Osteocyte (in vitro differentiated cells): ENCODE measurements around the gene GAPDHS. TPM values are rescaled to one million over a fixed set of nuclear protein-coding genes. Genes with fewer than 3 reads are reported as not detected.

Experiments
- DNase-seq: peaks from one replicate; pipeline ENCODE4 v3.0.0; 2021; ENCODE audit warnings: mixed read lengths; ENCODE audit not compliant: unreplicated experiment; ENCODE audit errors: extremely low spot score
- H3K27ac Mint-ChIP-seq: one replicate; pipeline ENCODE4 v1.8.0; 2021; ENCODE audit warnings: mild to moderate bottlenecking, mixed read lengths; ENCODE audit not compliant: unreplicated experiment
- H3K27me3 Mint-ChIP-seq: one replicate; pipeline ENCODE4 v1.8.0; 2021; ENCODE audit warnings: mixed read lengths; ENCODE audit not compliant: unreplicated experiment
- H3K36me3 Mint-ChIP-seq: one replicate; pipeline ENCODE4 v1.8.0; 2021; ENCODE audit warnings: mixed read lengths; ENCODE audit not compliant: unreplicated experiment
- H3K4me1 Mint-ChIP-seq: one replicate; pipeline ENCODE4 v1.8.0; 2021; ENCODE audit warnings: mixed read lengths; ENCODE audit not compliant: unreplicated experiment
- H3K4me3 Mint-ChIP-seq: one replicate; pipeline ENCODE4 v1.8.0; 2021; ENCODE audit warnings: mild to moderate bottlenecking, moderate library complexity, mixed read lengths; ENCODE audit not compliant: unreplicated experiment
- H3K9me3 Mint-ChIP-seq: one replicate; pipeline ENCODE4 v1.8.0; 2021; ENCODE audit warnings: mixed read lengths; ENCODE audit not compliant: unreplicated experiment
- total RNA-seq: library from RNA; stranded (reverse); gene quantifications from 2 replicates; pipeline ENCODE4 v1.2.1, GENCODE V29; 2021
- TF ChIP-seq, protein P1 (sequence below): fragments of 200-600 bp; sonication (generic); IDR thresholded peaks from 2 replicates; pipeline ENCODE4 v1.5.0; 2021; ENCODE audit warnings: antibody characterized with exemption, mild to moderate bottlenecking, moderate library complexity

GAPDHS gene
- total RNA-seq, 1 donor from 2014 or later = not detected

DNA sequence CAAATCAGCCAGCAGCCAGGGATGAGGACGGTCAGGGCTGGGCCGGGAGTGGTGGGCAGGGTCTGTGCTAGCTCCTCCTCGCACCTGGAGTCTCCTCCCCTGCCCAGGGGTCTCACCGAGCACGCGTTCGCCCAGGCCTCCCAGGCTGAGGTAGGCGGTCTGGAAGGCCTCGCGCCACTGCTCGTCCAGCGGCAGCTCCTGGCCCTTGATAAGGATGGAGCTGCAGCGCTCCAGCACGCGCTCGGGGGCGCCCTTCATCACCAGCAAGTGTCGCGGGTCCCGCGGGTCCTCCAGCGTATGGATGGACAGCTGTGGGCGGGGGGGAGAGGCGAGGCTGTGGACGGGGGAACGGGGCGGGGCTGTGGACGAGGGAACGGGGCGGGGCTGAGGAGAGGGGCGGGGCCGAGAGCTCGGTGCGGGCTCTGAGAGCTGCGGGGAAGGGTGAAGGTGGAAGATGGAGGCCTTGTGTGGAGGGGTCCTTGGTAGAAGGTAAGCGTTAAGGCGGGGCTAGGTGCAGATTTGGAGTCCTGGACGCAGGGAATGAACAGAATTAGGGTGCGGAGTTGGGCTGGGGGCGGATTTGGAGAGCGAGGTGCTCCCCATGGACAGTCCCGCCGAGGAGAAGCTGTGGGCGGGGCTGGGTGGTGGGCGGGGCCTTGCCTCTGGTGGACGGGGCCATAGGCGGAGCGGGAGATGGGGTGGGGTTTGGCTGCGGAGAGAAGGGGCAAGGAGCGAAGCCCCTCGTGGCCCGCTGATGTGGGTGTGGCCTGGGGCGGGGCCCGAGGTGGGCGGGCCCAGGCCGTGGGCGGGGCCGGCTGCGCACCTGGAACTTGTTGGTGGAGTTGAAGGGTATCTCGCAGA lies 24.5 kb downstream of the GAPDHS start:
- Mint-ChIP-seq H3K36me3 (no peaks in the 10 kb centered on the region), H3K4me3 (peak overlapping the region; percentile 78), H3K4me1 (peaks cover 3% of the 10 kb centered on the region), H3K27me3 (peaks cover 29% of the 10 kb centered on the region), H3K27ac (no peak overlapping the region), H3K9me3 (no peaks in the 10 kb centered on the region)
- no peak for DNase-seq
- TF ChIP-seq, protein P1, sequence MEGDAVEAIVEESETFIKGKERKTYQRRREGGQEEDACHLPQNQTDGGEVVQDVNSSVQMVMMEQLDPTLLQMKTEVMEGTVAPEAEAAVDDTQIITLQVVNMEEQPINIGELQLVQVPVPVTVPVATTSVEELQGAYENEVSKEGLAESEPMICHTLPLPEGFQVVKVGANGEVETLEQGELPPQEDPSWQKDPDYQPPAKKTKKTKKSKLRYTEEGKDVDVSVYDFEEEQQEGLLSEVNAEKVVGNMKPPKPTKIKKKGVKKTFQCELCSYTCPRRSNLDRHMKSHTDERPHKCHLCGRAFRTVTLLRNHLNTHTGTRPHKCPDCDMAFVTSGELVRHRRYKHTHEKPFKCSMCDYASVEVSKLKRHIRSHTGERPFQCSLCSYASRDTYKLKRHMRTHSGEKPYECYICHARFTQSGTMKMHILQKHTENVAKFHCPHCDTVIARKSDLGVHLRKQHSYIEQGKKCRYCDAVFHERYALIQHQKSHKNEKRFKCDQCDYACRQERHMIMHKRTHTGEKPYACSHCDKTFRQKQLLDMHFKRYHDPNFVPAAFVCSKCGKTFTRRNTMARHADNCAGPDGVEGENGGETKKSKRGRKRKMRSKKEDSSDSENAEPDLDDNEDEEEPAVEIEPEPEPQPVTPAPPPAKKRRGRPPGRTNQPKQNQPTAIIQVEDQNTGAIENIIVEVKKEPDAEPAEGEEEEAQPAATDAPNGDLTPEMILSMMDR = no peak

DNA sequence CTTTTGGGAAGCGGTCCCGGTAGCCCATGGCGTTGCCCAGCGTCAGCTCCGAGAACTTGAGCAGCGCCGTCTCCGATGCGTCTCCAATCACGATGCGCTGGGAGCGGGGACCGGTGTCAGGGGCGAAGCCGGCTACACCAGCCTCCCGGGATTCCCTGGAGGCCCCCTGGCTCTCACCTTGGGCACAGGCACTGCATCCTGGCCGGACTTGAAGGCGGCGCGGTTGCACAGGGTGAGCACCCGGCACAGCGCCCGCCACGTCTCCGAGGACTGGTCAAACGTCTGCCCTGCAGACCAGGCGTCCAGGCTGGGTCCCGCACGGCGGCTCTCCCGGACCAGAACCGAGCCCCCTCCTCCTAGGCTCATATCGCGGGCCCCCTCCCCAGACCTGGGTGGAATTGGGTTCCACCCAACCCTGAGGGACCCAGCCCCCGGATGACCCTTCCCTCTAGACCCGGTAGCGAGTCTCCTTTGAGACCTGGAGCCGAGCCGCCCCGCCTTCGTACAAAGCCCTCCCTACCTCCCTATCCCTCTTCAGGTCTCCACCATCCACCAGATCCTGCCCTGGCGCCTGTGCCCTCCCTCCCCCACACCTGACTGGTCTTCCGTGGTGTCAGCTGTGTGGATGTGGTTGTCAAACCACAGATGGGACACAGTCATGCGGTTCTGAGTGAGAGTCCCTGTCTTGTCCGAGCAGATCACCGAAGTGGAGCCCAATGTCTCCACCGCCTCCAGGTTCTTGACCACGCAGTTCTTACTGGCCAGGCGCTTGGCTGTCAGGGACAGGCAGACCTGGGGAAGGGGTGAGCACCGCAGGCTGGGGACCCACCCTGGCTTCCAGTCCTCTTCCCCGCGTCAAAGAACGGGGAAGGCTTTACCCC lies 25.4 kb downstream of the GAPDHS start:
- H3K4me1 Mint-ChIP-seq = peaks cover 3% of the 10 kb centered on the region
- no peaks in the 10 kb centered on the region for H3K36me3 Mint-ChIP-seq
- H3K27ac Mint-ChIP-seq = no peak overlapping the region
- TF ChIP-seq, protein P1 = no peak
- peaks cover 29% of the 10 kb centered on the region for H3K27me3 Mint-ChIP-seq
- H3K4me3 Mint-ChIP-seq = no peak overlapping the region
- no peak for DNase-seq
- H3K9me3 Mint-ChIP-seq = no peaks in the 10 kb centered on the region

DNA sequence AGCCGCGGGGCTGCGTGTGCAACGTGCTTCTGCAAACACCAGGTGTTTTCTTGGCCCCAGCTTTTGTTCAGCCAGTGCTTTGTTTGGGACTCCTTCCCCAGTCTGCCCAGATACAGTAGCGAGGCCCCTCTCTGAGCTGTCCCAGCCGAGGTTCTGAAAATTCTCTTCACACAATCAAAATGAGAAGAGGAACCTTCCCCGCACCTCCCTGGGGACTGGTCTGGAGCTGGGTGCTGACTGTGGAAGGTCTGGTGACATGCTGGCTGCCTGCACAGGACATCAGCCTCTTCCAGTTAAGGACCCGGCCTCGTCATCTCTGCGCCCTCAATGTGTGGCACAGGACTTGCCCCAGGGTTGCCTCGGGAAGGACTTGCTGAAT lies 26.0 kb downstream of the GAPDHS start:
- peaks cover 3% of the 10 kb centered on the region for H3K4me1 Mint-ChIP-seq
- DNase-seq = no peak
- no peak overlapping the region for H3K27ac Mint-ChIP-seq
- H3K36me3 Mint-ChIP-seq = no peaks in the 10 kb centered on the region
- peaks cover 29% of the 10 kb centered on the region for H3K27me3 Mint-ChIP-seq
- no peaks in the 10 kb centered on the region for H3K9me3 Mint-ChIP-seq
- no peak overlapping the region for H3K4me3 Mint-ChIP-seq
- TF ChIP-seq, protein P1 = no peak

DNA sequence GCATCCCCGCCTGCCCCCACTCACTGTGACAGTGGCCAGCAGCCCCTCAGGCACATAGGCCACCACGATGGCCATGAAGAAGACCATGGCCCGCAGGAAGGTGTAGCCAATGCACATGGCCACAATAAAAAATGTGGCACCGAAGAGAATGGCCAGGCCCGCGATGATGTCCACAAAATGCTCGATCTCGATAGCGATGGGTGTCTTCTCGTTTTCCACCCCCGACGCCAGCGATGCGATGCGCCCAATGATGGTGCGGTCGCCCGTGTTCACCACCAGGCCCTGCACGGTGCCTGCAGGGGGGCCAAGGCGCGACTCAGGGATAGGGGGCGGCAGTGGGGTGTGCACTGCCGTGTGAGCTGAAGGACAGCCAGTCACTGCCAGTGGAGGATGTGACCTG lies 26.5 kb downstream of the GAPDHS start:
- H3K27ac Mint-ChIP-seq = no peak overlapping the region
- TF ChIP-seq, protein P1 = no peak
- no peak for DNase-seq
- no peak overlapping the region for H3K4me3 Mint-ChIP-seq
- H3K9me3 Mint-ChIP-seq = no peaks in the 10 kb centered on the region
- H3K36me3 Mint-ChIP-seq = no peaks in the 10 kb centered on the region
- H3K27me3 Mint-ChIP-seq = peaks cover 29% of the 10 kb centered on the region
- H3K4me1 Mint-ChIP-seq = peaks cover 3% of the 10 kb centered on the region

DNA sequence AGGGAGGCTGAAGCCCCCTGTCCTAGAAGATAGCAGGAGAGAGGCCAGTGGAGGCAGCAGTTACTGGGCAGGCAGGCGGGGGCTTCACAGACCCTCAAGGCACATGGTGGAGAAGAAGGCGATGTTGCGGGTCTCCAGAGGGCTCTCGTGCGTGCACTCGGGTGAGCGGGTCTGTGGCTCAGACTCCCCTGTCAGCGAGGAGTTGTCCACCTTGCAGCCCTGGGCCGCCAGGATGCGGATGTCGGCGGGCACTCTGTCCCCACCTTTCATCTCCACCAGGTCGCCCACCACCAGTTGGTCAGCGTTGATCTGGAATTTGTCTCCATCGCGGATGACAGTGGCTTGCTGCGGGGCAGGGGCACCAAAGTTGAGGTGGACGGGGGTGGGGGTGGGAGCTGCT lies 27.0 kb downstream of the GAPDHS start:
- Mint-ChIP-seq H3K4me3 (no peak overlapping the region), H3K27me3 (peaks cover 31% of the 10 kb centered on the region), H3K36me3 (no peaks in the 10 kb centered on the region), H3K4me1 (peaks cover 3% of the 10 kb centered on the region), H3K27ac (no peak overlapping the region), H3K9me3 (no peaks in the 10 kb centered on the region)
- TF ChIP-seq, protein P1 = no peak
- DNase-seq = no peak
